Endothelial cell of umbilical vein (primary cell): Measurements from ENCODE around the gene INTS4.

Experiments used
- EZH2 ChIP-seq: IDR thresholded peaks from 2 replicates; pipeline ENCODE4 v1.6.1; 2012; ENCODE audit warnings: borderline replicate concordance, low read depth, mild to moderate bottlenecking, moderate library complexity, low read length, inconsistent platforms; ENCODE audit not compliant: severe bottlenecking
- FOS ChIP-seq: IDR thresholded peaks from 2 replicates; pipeline ENCODE4 v1.6.1; 2011; ENCODE audit warnings: mild to moderate bottlenecking, low read length, moderate library complexity, borderline replicate concordance; ENCODE audit not compliant: insufficient read depth
- POLR2A ChIP-seq: IDR thresholded peaks from 2 replicates; pipeline ENCODE4 v1.6.1; 2012; ENCODE audit warnings: low read depth, mild to moderate bottlenecking, control low read depth, low read length
- POLR2AphosphoS5 ChIP-seq: IDR thresholded peaks from 2 replicates; pipeline ENCODE4 v1.6.1; 2012; ENCODE audit warnings: low read depth, mild to moderate bottlenecking, control low read depth, low read length, moderate library complexity; ENCODE audit not compliant: insufficient read depth
- TF ChIP-seq, protein P1 (sequence below), 2 donors: IDR thresholded peaks; 1 replicate in 1 of 2; 2 replicates in 1 of 2; pipeline ENCODE4 v1.5.1; 2011; ENCODE audit warnings: low read length in 2 of 2, mild to moderate bottlenecking in 2 of 2, moderate library complexity in 2 of 2, control low read depth in 1 of 2, inconsistent platforms in 1 of 2, low read depth in 1 of 2; ENCODE audit not compliant: insufficient read depth in 1 of 2; ENCODE audit errors: extremely low read depth in 1 of 2
- TF ChIP-seq, protein P2 (sequence below): IDR thresholded peaks from 2 replicates; pipeline ENCODE4 v1.6.1; 2011; ENCODE audit not compliant: insufficient read depth, insufficient read length

DNA sequence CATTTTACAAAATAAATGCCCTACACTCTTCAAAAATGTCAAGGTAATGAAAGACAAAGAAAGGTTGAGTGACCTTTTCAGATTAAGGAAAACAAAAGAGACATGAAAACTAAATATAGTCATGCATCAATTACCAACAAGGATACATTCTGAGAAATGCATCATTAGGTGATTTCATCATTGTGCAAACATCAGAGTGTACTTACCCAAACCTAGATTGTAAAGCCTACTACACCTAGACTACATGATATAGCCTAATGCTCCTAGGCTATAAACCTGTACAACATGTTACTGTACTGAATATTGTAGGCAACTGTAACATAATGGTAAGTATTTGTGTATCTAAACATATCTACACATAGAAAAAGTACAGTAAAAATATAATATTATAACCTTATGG, 26.7 kb downstream of the INTS4 start:
- TF ChIP-seq, protein P1, sequence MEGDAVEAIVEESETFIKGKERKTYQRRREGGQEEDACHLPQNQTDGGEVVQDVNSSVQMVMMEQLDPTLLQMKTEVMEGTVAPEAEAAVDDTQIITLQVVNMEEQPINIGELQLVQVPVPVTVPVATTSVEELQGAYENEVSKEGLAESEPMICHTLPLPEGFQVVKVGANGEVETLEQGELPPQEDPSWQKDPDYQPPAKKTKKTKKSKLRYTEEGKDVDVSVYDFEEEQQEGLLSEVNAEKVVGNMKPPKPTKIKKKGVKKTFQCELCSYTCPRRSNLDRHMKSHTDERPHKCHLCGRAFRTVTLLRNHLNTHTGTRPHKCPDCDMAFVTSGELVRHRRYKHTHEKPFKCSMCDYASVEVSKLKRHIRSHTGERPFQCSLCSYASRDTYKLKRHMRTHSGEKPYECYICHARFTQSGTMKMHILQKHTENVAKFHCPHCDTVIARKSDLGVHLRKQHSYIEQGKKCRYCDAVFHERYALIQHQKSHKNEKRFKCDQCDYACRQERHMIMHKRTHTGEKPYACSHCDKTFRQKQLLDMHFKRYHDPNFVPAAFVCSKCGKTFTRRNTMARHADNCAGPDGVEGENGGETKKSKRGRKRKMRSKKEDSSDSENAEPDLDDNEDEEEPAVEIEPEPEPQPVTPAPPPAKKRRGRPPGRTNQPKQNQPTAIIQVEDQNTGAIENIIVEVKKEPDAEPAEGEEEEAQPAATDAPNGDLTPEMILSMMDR (IDR thresholded peaks at IDR 0.05; ENCODE audit: extremely low read depth in 1 of 2, insufficient read depth in 1 of 2, low read depth in 1 of 2, low read length in 2 of 2) = no peak
- TF ChIP-seq POLR2A = no peak
- TF ChIP-seq POLR2AphosphoS5 = no peak
- TF ChIP-seq, protein P2, sequence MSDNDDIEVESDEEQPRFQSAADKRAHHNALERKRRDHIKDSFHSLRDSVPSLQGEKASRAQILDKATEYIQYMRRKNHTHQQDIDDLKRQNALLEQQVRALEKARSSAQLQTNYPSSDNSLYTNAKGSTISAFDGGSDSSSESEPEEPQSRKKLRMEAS = no peak
- no peak for TF ChIP-seq EZH2
- TF ChIP-seq FOS = no peak
